ENCODE measurements around the gene PARVB. TPM values are rescaled to one million over a fixed set of nuclear protein-coding genes. Genes with fewer than 3 reads are reported as not detected.

PARVB gene
- total RNA-seq, 2 experiments from 2014 or later, result 39.4 to 41.0 TPM

GRCh38 chr22:44133901-44134571 is 109.9 kb downstream of the PARVB start:
- ChIA-PET CTCF (no interaction called here), POLR2A (no interaction called here)
- H3K4me1 Mint-ChIP-seq (ENCODE audit: low read depth), result peaks cover 40% of the 10 kb centered on the region
- H3K4me3 Mint-ChIP-seq, result no peak overlapping the region
- H3K27me3 Mint-ChIP-seq (ENCODE audit: low read depth), result no peaks in the 10 kb centered on the region
- no peak overlapping the region for H3K27ac Mint-ChIP-seq
- peaks cover 52% of the 10 kb centered on the region for H3K36me3 Mint-ChIP-seq (ENCODE audit: low read depth)
- DNase-seq (no peak), ATAC-seq (no peak)
- H3K9me3 Mint-ChIP-seq (ENCODE audit: insufficient read depth), result peaks cover 24% of the 10 kb centered on the region

GRCh38 chr22:44136112-44136511 is 112.0 kb downstream of the PARVB start:
- peaks cover 53% of the 10 kb centered on the region for H3K36me3 Mint-ChIP-seq (ENCODE audit: low read depth)
- H3K9me3 Mint-ChIP-seq (ENCODE audit: insufficient read depth), result peaks cover 24% of the 10 kb centered on the region
- ChIA-PET POLR2A (interaction anchor here (1.1 kb wide), 1 partner anchor 46 kb away, joined by 3 read pairs; no protein-coding TSS in a partner anchor), CTCF (no interaction called here)
- peaks cover 23% of the 10 kb centered on the region for H3K4me1 Mint-ChIP-seq (ENCODE audit: low read depth)
- H3K27me3 Mint-ChIP-seq (ENCODE audit: low read depth), result no peaks in the 10 kb centered on the region
- ATAC-seq (no peak), DNase-seq (no peak)
- H3K4me3 Mint-ChIP-seq, result no peak overlapping the region
- no peak overlapping the region for H3K27ac Mint-ChIP-seq

- ATAC-seq (no peak), DNase-seq (no peak)
- peaks cover 24% of the 10 kb centered on the region for H3K9me3 Mint-ChIP-seq (ENCODE audit: insufficient read depth)
- H3K27ac Mint-ChIP-seq, result no peak overlapping the region
- ChIA-PET POLR2A (interaction anchor here (1.1 kb wide), 1 partner anchor 45 kb away, joined by 3 read pairs; no protein-coding TSS in a partner anchor), CTCF (no interaction called here)
- H3K4me1 Mint-ChIP-seq (ENCODE audit: low read depth), result peaks cover 20% of the 10 kb centered on the region
- no peak overlapping the region for H3K4me3 Mint-ChIP-seq
- H3K27me3 Mint-ChIP-seq (ENCODE audit: low read depth), result no peaks in the 10 kb centered on the region
- H3K36me3 Mint-ChIP-seq (ENCODE audit: low read depth), result peaks cover 49% of the 10 kb centered on the region
Measured at GRCh38 chr22:44136786-44137185, 112.7 kb downstream of the PARVB start.

- ChIA-PET POLR2A (no interaction called here), CTCF (no interaction called here)
- peaks cover 24% of the 10 kb centered on the region for H3K9me3 Mint-ChIP-seq (ENCODE audit: insufficient read depth)
- H3K4me1 Mint-ChIP-seq (ENCODE audit: low read depth), result peaks cover 20% of the 10 kb centered on the region
- H3K27ac Mint-ChIP-seq, result no peak overlapping the region
- H3K4me3 Mint-ChIP-seq, result no peak overlapping the region
- H3K27me3 Mint-ChIP-seq (ENCODE audit: low read depth), result no peaks in the 10 kb centered on the region
- no peak for DNase-seq
- peaks cover 48% of the 10 kb centered on the region for H3K36me3 Mint-ChIP-seq (ENCODE audit: low read depth)
- ATAC-seq, result no peak
Measured at GRCh38 chr22:44137415-44137814, 113.3 kb downstream of the PARVB start.

GRCh38 chr22:44139773-44140172 is 115.7 kb downstream of the PARVB start:
- CTCF ChIA-PET, result no interaction called here
- Mint-ChIP-seq H3K9me3 (ENCODE audit: insufficient read depth) (peaks cover 24% of the 10 kb centered on the region), H3K36me3 (ENCODE audit: low read depth) (peaks cover 43% of the 10 kb centered on the region), H3K4me3 (no peak overlapping the region), H3K27me3 (ENCODE audit: low read depth) (no peaks in the 10 kb centered on the region), H3K27ac (no peak overlapping the region), H3K4me1 (ENCODE audit: low read depth) (peaks cover 6% of the 10 kb centered on the region)
- POLR2A ChIA-PET, result no interaction called here
- ATAC-seq, result no peak
- no peak for DNase-seq

GRCh38 chr22:44142421-44143104 is 118.5 kb downstream of the PARVB start:
- POLR2A ChIA-PET, result no interaction called here
- Mint-ChIP-seq H3K4me1 (ENCODE audit: low read depth) (no peaks in the 10 kb centered on the region), H3K27me3 (ENCODE audit: low read depth) (no peaks in the 10 kb centered on the region), H3K36me3 (ENCODE audit: low read depth) (peaks cover 17% of the 10 kb centered on the region), H3K27ac (no peak overlapping the region), H3K4me3 (no peak overlapping the region), H3K9me3 (ENCODE audit: insufficient read depth) (peaks cover 6% of the 10 kb centered on the region)
- CTCF ChIA-PET, result no interaction called here
- DNase-seq (no peak), ATAC-seq (no peak)

GRCh38 chr22:44143105-44143474 is 119.0 kb downstream of the PARVB start:
- peaks cover under 1% of the 10 kb centered on the region for H3K9me3 Mint-ChIP-seq (ENCODE audit: insufficient read depth)
- H3K4me1 Mint-ChIP-seq (ENCODE audit: low read depth), result no peaks in the 10 kb centered on the region

GRCh38 chr22:44143579-44143978 is 119.5 kb downstream of the PARVB start:
- H3K36me3 Mint-ChIP-seq (ENCODE audit: low read depth), result peaks cover 7% of the 10 kb centered on the region
- CTCF ChIA-PET, result no interaction called here
- POLR2A ChIA-PET, result interaction anchor here (0.7 kb wide), 1 partner anchor 39 kb away, joined by 3 read pairs; no protein-coding TSS in a partner anchor
- H3K4me1 Mint-ChIP-seq (ENCODE audit: low read depth), result no peaks in the 10 kb centered on the region
- no peak overlapping the region for H3K27ac Mint-ChIP-seq
- H3K27me3 Mint-ChIP-seq (ENCODE audit: low read depth), result no peaks in the 10 kb centered on the region
- DNase-seq, result no peak
- H3K9me3 Mint-ChIP-seq (ENCODE audit: insufficient read depth), result no peaks in the 10 kb centered on the region
- H3K4me3 Mint-ChIP-seq, result no peak overlapping the region
- ATAC-seq, result no peak

More at GRCh38 chr22:44143105-44143474, 119.0 kb downstream of the PARVB start:
- POLR2A ChIA-PET, result no interaction called here
- DNase-seq (no peak), ATAC-seq (no peak)
- CTCF ChIA-PET, result no interaction called here
- Mint-ChIP-seq H3K4me3 (no peak overlapping the region), H3K27me3 (ENCODE audit: low read depth) (no peaks in the 10 kb centered on the region), H3K36me3 (ENCODE audit: low read depth) (peaks cover 11% of the 10 kb centered on the region), H3K27ac (no peak overlapping the region)

GRCh38 chr22:44144046-44144569 is 120.0 kb downstream of the PARVB start:
- Mint-ChIP-seq H3K9me3 (ENCODE audit: insufficient read depth) (no peaks in the 10 kb centered on the region), H3K4me1 (ENCODE audit: low read depth) (no peaks in the 10 kb centered on the region), H3K27ac (no peak overlapping the region), H3K4me3 (no peak overlapping the region), H3K27me3 (ENCODE audit: low read depth) (no peaks in the 10 kb centered on the region), H3K36me3 (ENCODE audit: low read depth) (peaks cover 1% of the 10 kb centered on the region)
- ChIA-PET POLR2A (interaction anchor here (0.7 kb wide), 1 partner anchor 39 kb away, joined by 3 read pairs; no protein-coding TSS in a partner anchor), CTCF (no interaction called here)
- ATAC-seq (no peak), DNase-seq (no peak)

GRCh38 chr22:44145544-44145943 is 121.4 kb downstream of the PARVB start:
- Mint-ChIP-seq H3K27me3 (ENCODE audit: low read depth) (no peaks in the 10 kb centered on the region), H3K27ac (no peak overlapping the region), H3K36me3 (ENCODE audit: low read depth) (no peaks in the 10 kb centered on the region), H3K4me1 (ENCODE audit: low read depth) (no peaks in the 10 kb centered on the region), H3K9me3 (ENCODE audit: insufficient read depth) (no peaks in the 10 kb centered on the region), H3K4me3 (no peak overlapping the region)
- ATAC-seq (no peak), DNase-seq (no peak)
- CTCF ChIA-PET, result interaction anchor here (0.6 kb wide), 1 partner anchor 174 kb away, joined by 4 read pairs; no protein-coding TSS in a partner anchor
- POLR2A ChIA-PET, result no interaction called here

- Mint-ChIP-seq H3K9me3 (ENCODE audit: insufficient read depth) (no peaks in the 10 kb centered on the region), H3K27me3 (ENCODE audit: low read depth) (no peaks in the 10 kb centered on the region), H3K27ac (no peak overlapping the region), H3K4me1 (ENCODE audit: low read depth) (no peaks in the 10 kb centered on the region), H3K4me3 (no peak overlapping the region), H3K36me3 (ENCODE audit: low read depth) (peaks cover 2% of the 10 kb centered on the region)
- ATAC-seq (no peak), DNase-seq (no peak)
- POLR2A ChIA-PET, result no interaction called here
- CTCF ChIA-PET, result interaction anchor here (0.6 kb wide), 1 partner anchor 175 kb away, joined by 4 read pairs; no protein-coding TSS in a partner anchor
Measured at GRCh38 chr22:44146088-44146861, 122.2 kb downstream of the PARVB start.
